WTC11 (cell line): ENCODE measurements around the gene F8. TPM values are rescaled to one million over a fixed set of nuclear protein-coding genes. Genes with fewer than 3 reads are reported as not detected.

Experiments
- ATAC-seq: fragments of 200-7000 bp; cut with Tn5 transposase; 2 replicates; pipeline ENCODE4 v1.10.0; 2021; ENCODE audit warnings: mild to moderate bottlenecking, moderate library complexity
- CTCF ChIA-PET: fragments of 300-600 bp; sonication (Branson Sonifier 250); formaldehyde crosslinking; loops from one replicate; lab custom pipeline; 2021; ENCODE audit warnings: antibody characterized with exemption; lab: Charles Lee
- POLR2A ChIA-PET: fragments of 350-600 bp; sonication (Branson Sonifier 250); formaldehyde crosslinking; loops from one replicate; lab custom pipeline; 2021; ENCODE audit warnings: antibody characterized with exemption; lab: Charles Lee
- DNase-seq: peaks from one replicate; pipeline ENCODE4 v3.0.0; 2021; ENCODE audit warnings: low spot score
- H3K27ac Mint-ChIP-seq: 2 replicates; pipeline ENCODE4 v1.8.0; 2021; ENCODE audit warnings: mixed read lengths
- H3K27me3 Mint-ChIP-seq: 2 replicates; pipeline ENCODE4 v1.8.0; 2021; ENCODE audit warnings: low read depth, mild to moderate bottlenecking, moderate library complexity, mixed read lengths
- H3K36me3 Mint-ChIP-seq: 2 replicates; pipeline ENCODE4 v1.8.0; 2021; ENCODE audit warnings: mixed read lengths
- H3K4me1 Mint-ChIP-seq: 2 replicates; pipeline ENCODE4 v1.8.0; 2022; ENCODE audit warnings: mixed read lengths
- H3K4me3 Mint-ChIP-seq: 2 replicates; pipeline ENCODE4 v1.8.0; 2021; ENCODE audit warnings: mild to moderate bottlenecking, moderate library complexity, mixed read lengths
- H3K9me3 Mint-ChIP-seq: 2 replicates; pipeline ENCODE4 v1.8.0; 2021; ENCODE audit warnings: mixed read lengths
- ERG ChIP-seq: fragments of 250-450 bp; sonication (Bioruptor Pico); IDR thresholded peaks from 2 replicates; pipeline ENCODE4 v1.8.0; 2021; ENCODE audit warnings: mild to moderate bottlenecking
- ESRRA ChIP-seq: sonication (generic); formaldehyde crosslinking; IDR thresholded peaks from 2 replicates; pipeline ENCODE4 v1.8.1; 2022; ENCODE audit warnings: mild to moderate bottlenecking, missing genetic modification reagents, borderline replicate concordance
- GABPB1 ChIP-seq: sonication (generic); formaldehyde crosslinking; IDR thresholded peaks from 2 replicates; pipeline ENCODE4 v1.8.1; 2023; ENCODE audit warnings: mild to moderate bottlenecking, missing genetic modification reagents
- MXD4 ChIP-seq: fragments of 250-450 bp; sonication (Bioruptor Pico); IDR thresholded peaks from 2 replicates; pipeline ENCODE4 v1.8.0; 2021; ENCODE audit warnings: mild to moderate bottlenecking, moderate library complexity, borderline replicate concordance
- NFE2L1 ChIP-seq: sonication (generic); formaldehyde crosslinking; IDR thresholded peaks from 2 replicates; pipeline ENCODE4 v1.8.1; 2023; ENCODE audit warnings: missing genetic modification reagents
- NR1H2 ChIP-seq: sonication (generic); formaldehyde crosslinking; IDR thresholded peaks from 2 replicates; pipeline ENCODE4 v1.9.0; 2021; ENCODE audit warnings: mild to moderate bottlenecking, moderate library complexity, missing genetic modification reagents
- NR2C2 ChIP-seq: sonication (generic); formaldehyde crosslinking; IDR thresholded peaks from 2 replicates; pipeline ENCODE4 v1.8.0; 2022; ENCODE audit warnings: mild to moderate bottlenecking, missing genetic modification reagents
- NR3C1 ChIP-seq: sonication (generic); formaldehyde crosslinking; conservative IDR thresholded peaks from 2 replicates; pipeline ENCODE4 v1.8.1; 2023; ENCODE audit warnings: low read depth, mild to moderate bottlenecking, missing genetic modification reagents
- SOX15 ChIP-seq: fragments of 250-450 bp; sonication (Bioruptor Pico); IDR thresholded peaks from 2 replicates; pipeline ENCODE4 v1.9.0; 2021; ENCODE audit warnings: mild to moderate bottlenecking
- TEAD1 ChIP-seq: sonication (generic); formaldehyde crosslinking; IDR thresholded peaks from 2 replicates; pipeline ENCODE4 v1.8.0; 2022; ENCODE audit warnings: mild to moderate bottlenecking, missing genetic modification reagents
- ZMAT4 ChIP-seq: fragments of 250-450 bp; sonication (Bioruptor Pico); IDR thresholded peaks from 2 replicates; pipeline ENCODE4 v1.9.0; 2021; ENCODE audit warnings: mild to moderate bottlenecking
- ZNF138 ChIP-seq: sonication (generic); formaldehyde crosslinking; conservative IDR thresholded peaks from 2 replicates; pipeline ENCODE4 v1.8.1; 2022; ENCODE audit warnings: mild to moderate bottlenecking, moderate library complexity, missing genetic modification reagents
- ZNF263 ChIP-seq: sonication (generic); formaldehyde crosslinking; IDR thresholded peaks from 2 replicates; pipeline ENCODE4 v1.8.1; 2022; ENCODE audit warnings: low read depth, mild to moderate bottlenecking, moderate library complexity, missing genetic modification reagents
- ZNF512 ChIP-seq: sonication (generic); formaldehyde crosslinking; IDR thresholded peaks from 2 replicates; pipeline ENCODE4 v1.8.1; 2022; ENCODE audit warnings: missing genetic modification reagents, borderline replicate concordance
- ZNF532 ChIP-seq: fragments of 250-450 bp; sonication (Bioruptor Pico); IDR thresholded peaks from 2 replicates; pipeline ENCODE4 v1.9.0; 2021; ENCODE audit warnings: mild to moderate bottlenecking, borderline replicate concordance
- ZSCAN18 ChIP-seq: fragments of 250-450 bp; sonication (Bioruptor Pico); IDR thresholded peaks from 2 replicates; pipeline ENCODE4 v2.1.2; 2022; ENCODE audit warnings: mild to moderate bottlenecking, moderate library complexity
- total RNA-seq: library from RNA; stranded (reverse); gene quantifications from 3 replicates; pipeline ENCODE4 v1.2.3, GENCODE V29; 2021
- TF ChIP-seq, protein P1 (sequence below): sonication (generic); formaldehyde crosslinking; IDR thresholded peaks from 2 replicates; pipeline ENCODE4 v1.8.1; 2022; ENCODE audit warnings: low read depth, mild to moderate bottlenecking, moderate library complexity, missing genetic modification reagents, borderline replicate concordance
- TF ChIP-seq, protein P2 (sequence below): sonication (generic); formaldehyde crosslinking; IDR thresholded peaks from 2 replicates; pipeline ENCODE4 v1.8.1; 2023; ENCODE audit warnings: mild to moderate bottlenecking, missing genetic modification reagents
- TF ChIP-seq, protein P3 (sequence below): sonication (generic); formaldehyde crosslinking; conservative IDR thresholded peaks from 2 replicates; pipeline ENCODE4 v1.8.1; 2023; ENCODE audit warnings: mild to moderate bottlenecking, low read depth, missing genetic modification reagents, moderate library complexity

F8 gene
- total RNA-seq, 1 experiment from 2014 or later, result 1.6 TPM

DNA sequence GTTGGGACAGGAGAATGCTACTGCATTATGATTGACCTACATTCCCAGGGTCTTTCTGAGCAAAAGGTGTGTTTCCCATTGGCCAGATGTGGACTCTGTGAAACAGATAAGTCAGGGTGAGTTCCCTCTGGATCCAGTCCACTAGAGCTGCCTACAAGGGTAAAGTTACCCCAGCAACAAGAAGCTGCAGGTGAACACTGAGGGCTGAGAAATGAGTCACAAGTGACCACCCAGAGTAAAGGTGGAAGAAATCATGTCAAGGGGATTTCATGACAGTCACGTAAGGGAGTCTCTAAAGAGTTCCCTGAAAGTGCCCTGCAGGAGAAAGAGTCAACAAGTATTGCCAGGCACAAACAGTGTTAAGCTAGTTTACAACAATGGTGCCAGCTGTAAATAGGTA is 120.1 kb downstream of the F8 start:
- H3K9me3 Mint-ChIP-seq, result no peaks in the 10 kb centered on the region
- no peak for DNase-seq
- ChIA-PET CTCF (interaction anchor here (0.9 kb wide), 1 partner anchor 15 kb away, joined by 4 read pairs; no protein-coding TSS in a partner anchor), POLR2A (no interaction called here)
- H3K27me3 Mint-ChIP-seq, result peaks cover 8% of the 10 kb centered on the region; the same call in 1 of the 2 replicates
- ATAC-seq, result no peak
- H3K4me3 Mint-ChIP-seq, result no peak overlapping the region
- no peaks in the 10 kb centered on the region for H3K4me1 Mint-ChIP-seq
- no peaks in the 10 kb centered on the region for H3K36me3 Mint-ChIP-seq
- TF ChIP-seq ZNF512 (CRISPR knock-in tag), result no peak
- no peak for TF ChIP-seq NFE2L1 (CRISPR knock-in tag)
- no peak for TF ChIP-seq ERG (CRISPR knock-in tag)
- TF ChIP-seq, protein P1, sequence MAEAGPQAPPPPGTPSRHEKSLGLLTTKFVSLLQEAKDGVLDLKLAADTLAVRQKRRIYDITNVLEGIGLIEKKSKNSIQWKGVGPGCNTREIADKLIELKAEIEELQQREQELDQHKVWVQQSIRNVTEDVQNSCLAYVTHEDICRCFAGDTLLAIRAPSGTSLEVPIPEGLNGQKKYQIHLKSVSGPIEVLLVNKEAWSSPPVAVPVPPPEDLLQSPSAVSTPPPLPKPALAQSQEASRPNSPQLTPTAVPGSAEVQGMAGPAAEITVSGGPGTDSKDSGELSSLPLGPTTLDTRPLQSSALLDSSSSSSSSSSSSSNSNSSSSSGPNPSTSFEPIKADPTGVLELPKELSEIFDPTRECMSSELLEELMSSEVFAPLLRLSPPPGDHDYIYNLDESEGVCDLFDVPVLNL, result no peak
- TF ChIP-seq NR2C2 (CRISPR knock-in tag), result no peak
- no peak for TF ChIP-seq ZSCAN18 (CRISPR knock-in tag)
- TF ChIP-seq ZNF138 (CRISPR knock-in tag), result no peak
- TF ChIP-seq, protein P2, sequence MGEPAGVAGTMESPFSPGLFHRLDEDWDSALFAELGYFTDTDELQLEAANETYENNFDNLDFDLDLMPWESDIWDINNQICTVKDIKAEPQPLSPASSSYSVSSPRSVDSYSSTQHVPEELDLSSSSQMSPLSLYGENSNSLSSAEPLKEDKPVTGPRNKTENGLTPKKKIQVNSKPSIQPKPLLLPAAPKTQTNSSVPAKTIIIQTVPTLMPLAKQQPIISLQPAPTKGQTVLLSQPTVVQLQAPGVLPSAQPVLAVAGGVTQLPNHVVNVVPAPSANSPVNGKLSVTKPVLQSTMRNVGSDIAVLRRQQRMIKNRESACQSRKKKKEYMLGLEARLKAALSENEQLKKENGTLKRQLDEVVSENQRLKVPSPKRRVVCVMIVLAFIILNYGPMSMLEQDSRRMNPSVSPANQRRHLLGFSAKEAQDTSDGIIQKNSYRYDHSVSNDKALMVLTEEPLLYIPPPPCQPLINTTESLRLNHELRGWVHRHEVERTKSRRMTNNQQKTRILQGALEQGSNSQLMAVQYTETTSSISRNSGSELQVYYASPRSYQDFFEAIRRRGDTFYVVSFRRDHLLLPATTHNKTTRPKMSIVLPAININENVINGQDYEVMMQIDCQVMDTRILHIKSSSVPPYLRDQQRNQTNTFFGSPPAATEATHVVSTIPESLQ (CRISPR knock-in tag), result no peak
- no peak for TF ChIP-seq ZMAT4 (CRISPR knock-in tag)
- TF ChIP-seq NR1H2, result no peak
- TF ChIP-seq MXD4 (CRISPR knock-in tag), result no peak
- TF ChIP-seq, protein P3, sequence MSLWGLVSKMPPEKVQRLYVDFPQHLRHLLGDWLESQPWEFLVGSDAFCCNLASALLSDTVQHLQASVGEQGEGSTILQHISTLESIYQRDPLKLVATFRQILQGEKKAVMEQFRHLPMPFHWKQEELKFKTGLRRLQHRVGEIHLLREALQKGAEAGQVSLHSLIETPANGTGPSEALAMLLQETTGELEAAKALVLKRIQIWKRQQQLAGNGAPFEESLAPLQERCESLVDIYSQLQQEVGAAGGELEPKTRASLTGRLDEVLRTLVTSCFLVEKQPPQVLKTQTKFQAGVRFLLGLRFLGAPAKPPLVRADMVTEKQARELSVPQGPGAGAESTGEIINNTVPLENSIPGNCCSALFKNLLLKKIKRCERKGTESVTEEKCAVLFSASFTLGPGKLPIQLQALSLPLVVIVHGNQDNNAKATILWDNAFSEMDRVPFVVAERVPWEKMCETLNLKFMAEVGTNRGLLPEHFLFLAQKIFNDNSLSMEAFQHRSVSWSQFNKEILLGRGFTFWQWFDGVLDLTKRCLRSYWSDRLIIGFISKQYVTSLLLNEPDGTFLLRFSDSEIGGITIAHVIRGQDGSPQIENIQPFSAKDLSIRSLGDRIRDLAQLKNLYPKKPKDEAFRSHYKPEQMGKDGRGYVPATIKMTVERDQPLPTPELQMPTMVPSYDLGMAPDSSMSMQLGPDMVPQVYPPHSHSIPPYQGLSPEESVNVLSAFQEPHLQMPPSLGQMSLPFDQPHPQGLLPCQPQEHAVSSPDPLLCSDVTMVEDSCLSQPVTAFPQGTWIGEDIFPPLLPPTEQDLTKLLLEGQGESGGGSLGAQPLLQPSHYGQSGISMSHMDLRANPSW (CRISPR knock-in tag), result no peak
- no peak for TF ChIP-seq SOX15
- no peak for TF ChIP-seq ZNF263 (CRISPR knock-in tag)
- no peak overlapping the region for H3K27ac Mint-ChIP-seq

DNA sequence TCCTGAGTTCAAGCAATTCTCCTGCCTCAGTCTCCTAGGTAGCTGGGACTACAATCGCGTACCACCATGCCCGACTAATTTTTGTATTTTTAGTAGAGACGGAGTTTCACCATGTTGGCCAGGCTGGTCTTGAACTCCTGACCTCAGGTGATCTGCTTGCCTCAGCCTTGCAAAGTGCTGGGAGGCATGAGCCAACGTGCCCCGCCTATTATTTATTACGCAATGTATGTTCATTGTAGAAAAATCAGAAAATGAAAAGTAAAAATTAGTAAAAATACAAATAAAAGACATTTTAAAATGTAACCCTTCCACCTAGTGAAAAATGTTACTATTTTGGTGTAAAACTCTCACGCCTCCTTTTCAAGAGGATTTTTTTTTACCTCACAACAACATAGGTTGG is 122.2 kb downstream of the F8 start:
- ChIA-PET CTCF (no interaction called here), POLR2A (no interaction called here)
- H3K27me3 Mint-ChIP-seq, result peaks cover 9% of the 10 kb centered on the region
- H3K36me3 Mint-ChIP-seq, result no peaks in the 10 kb centered on the region
- no peaks in the 10 kb centered on the region for H3K4me1 Mint-ChIP-seq
- ATAC-seq, result no peak
- no peaks in the 10 kb centered on the region for H3K9me3 Mint-ChIP-seq
- no peak overlapping the region for H3K27ac Mint-ChIP-seq
- H3K4me3 Mint-ChIP-seq, result no peak overlapping the region
- DNase-seq, result no peak
- TF ChIP-seq NR3C1 (no peak), ZNF532 (CRISPR knock-in tag) (no peak), ESRRA (CRISPR knock-in tag) (no peak), TEAD1 (CRISPR knock-in tag) (no peak), GABPB1 (no peak)
